G401 (cell line): ENCODE data around the gene SMTNL2. TPM values are rescaled to one million over a fixed set of nuclear protein-coding genes. Genes with fewer than 3 reads are reported as not detected.
"Not testable (repeated sequence)": the region's sequence is repeated elsewhere in the genome, so short reads cannot be mapped to it uniquely, and the experiment has no call there.

Experiments
- DNase-seq: peaks from one replicate; pipeline ENCODE4 v3.0.0-alpha.2; 2015; ENCODE audit warnings: low spot score
- in situ Hi-C: cut with HindIII; loops from 2 replicates; pipeline ENCODE4 v1.10.0; 2016; ENCODE audit warnings: low sequenced_read_pairs, mixed read lengths
- total RNA-seq: library from RNA; depleted of rRNA; stranded (reverse); fragments of >200 nt; shearing (Covaris generic); gene quantifications from 2 replicates; pipeline ENCODE4 v1.2.3, GENCODE V29; 2014; rRNA removed

The SMTNL2 gene
- total RNA-seq, 1 experiment from 2014 or later, result not detected

- in situ Hi-C loops, DNase-seq: not testable (repeated sequence)
Measured at GRCh38 chr17:4640569-4641188, 56.4 kb downstream of the SMTNL2 start.

GRCh38 chr17:4641297-4642195 is 57.2 kb downstream of the SMTNL2 start, which contains the start of gene ALOX15:
TSS of gene ALOX15 (minus strand) at chr17:4641678. CDS start at chr17:4641651, 27 bp downstream.
- in situ Hi-C loops, result no loop called here
- no peak for DNase-seq

DNA sequence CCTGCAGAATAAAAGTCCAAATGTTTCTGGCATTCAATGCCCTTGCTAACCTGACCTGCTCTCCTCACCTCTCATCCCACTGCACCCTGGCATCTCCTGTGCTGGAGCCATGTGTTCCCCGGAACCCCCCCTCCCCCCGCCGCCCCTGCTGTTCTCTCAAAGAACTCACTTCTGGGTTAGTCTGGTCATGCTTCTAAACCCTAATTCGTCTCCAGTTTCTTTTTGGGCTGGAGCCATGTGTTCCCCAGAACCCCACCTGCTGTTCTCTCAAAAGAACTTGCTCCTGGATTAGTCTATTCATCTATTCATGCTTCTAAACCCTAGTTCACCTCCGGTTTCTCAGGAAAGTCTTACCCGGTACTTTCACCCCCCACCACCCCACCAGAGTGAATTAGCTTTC is 58.0 kb downstream of the SMTNL2 start:
- in situ Hi-C loops, result no loop called here
- no peak for DNase-seq

- no peak for DNase-seq
- in situ Hi-C loops, result no loop called here
Measured at GRCh38 chr17:4643676-4644075, 59.3 kb downstream of the SMTNL2 start.

DNA sequence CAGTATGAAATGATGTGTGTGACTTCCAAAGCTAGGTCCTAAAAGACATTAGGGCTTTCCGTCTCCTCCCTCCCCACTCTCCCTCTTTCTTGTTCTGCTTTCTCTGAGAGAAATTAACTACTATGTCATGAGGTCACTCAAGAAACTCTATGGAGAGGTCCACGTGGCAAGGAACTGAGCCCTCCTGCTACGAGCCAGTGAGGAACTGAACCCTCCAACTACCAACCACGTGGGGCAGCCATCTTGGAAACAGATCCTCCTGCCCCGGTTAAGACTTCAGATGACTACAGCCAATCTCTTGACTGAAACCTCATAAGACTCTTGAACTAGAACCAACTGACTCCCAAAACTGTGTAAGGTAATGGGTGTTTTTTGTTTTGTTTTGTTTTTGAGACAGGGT is 61.3 kb downstream of the SMTNL2 start:
- no peak for DNase-seq
- in situ Hi-C loops, result no loop called here

DNA sequence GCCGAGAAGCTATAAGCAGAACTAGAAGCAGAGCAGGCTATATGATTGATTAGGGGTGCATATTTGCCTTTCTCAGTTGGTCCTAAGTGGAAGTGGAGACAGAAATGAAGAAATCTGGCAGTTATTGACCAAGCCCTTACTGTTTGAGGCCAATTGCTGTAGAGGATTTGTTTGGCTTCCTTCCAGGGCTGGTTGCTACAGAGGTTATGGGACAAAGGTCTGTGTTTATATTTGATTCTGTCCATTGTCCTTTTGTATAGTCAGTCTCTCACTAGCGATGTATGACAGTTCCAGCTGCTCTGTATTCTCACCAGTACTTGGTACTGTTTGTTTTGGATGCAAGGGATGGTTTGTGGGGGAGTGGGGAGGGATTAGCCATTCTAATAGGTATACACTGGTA is 64.4 kb downstream of the SMTNL2 start:
- DNase-seq, result no peak
- in situ Hi-C loops, result no loop called here

- in situ Hi-C loops, result no loop called here
Measured at GRCh38 chr17:4652997-4653396, 68.7 kb downstream of the SMTNL2 start.

GRCh38 chr17:4655933-4656332 is 71.6 kb downstream of the SMTNL2 start:
- not testable (repeated sequence) for DNase-seq

More at GRCh38 chr17:4652997-4653396, 68.7 kb downstream of the SMTNL2 start:
- no peak for DNase-seq

GRCh38 chr17:4657678-4658077 is 73.3 kb downstream of the SMTNL2 start:
- DNase-seq, result no peak
- in situ Hi-C loops, result no loop called here

More at GRCh38 chr17:4655933-4656332, 71.6 kb downstream of the SMTNL2 start:
- in situ Hi-C loops, result not testable (repeated sequence)

Other genes starting within 250 kb of the SMTNL2 start
- 43.3 and 70.9 TPM in 2 replicates for gene UBE2G1, start 217.9 kb upstream of the SMTNL2 start, total RNA-seq
- gene SPNS3, start 150.6 kb upstream of the SMTNL2 start, total RNA-seq, result 0.12 and 1.2 TPM in 2 replicates
- gene SPNS2, start 85.6 kb upstream of the SMTNL2 start, total RNA-seq, result 58.1 and 61.5 TPM in 2 replicates
- gene MYBBP1A, start 29.1 kb upstream of the SMTNL2 start, total RNA-seq, result 89.3 and 91.6 TPM in 2 replicates
- gene GGT6, start 24.0 kb upstream of the SMTNL2 start, total RNA-seq, result 5.3 TPM in 1 of 2 replicates, not detected in the other
- 0.41 TPM in 1 of 2 replicates, not detected in the other for gene ALOX15, start 57.1 kb downstream of the SMTNL2 start, total RNA-seq
- gene PELP1, start 119.6 kb downstream of the SMTNL2 start, total RNA-seq, result 40.1 and 53.6 TPM in 2 replicates
- 38.1 and 45.1 TPM in 2 replicates for gene ARRB2, start 126.1 kb downstream of the SMTNL2 start, total RNA-seq
- gene MED11, start 146.9 kb downstream of the SMTNL2 start, total RNA-seq, result 24.3 and 29.8 TPM in 2 replicates
- gene ZMYND15, start 155.3 kb downstream of the SMTNL2 start, total RNA-seq, result 0.68 TPM in 1 of 2 replicates, not detected in the other
- 0.86 TPM in 1 of 2 replicates, not detected in the other for gene CXCL16, start 155.4 kb downstream of the SMTNL2 start, total RNA-seq
- gene TM4SF5, start 187.4 kb downstream of the SMTNL2 start, total RNA-seq, result not detected in 2 replicates
- not detected in 2 replicates for gene VMO1, start 201.8 kb downstream of the SMTNL2 start, total RNA-seq
- not detected in 2 replicates for gene GLTPD2, start 204.4 kb downstream of the SMTNL2 start, total RNA-seq
- gene PSMB6, start 211.6 kb downstream of the SMTNL2 start, total RNA-seq, result 390 and 445 TPM in 2 replicates
- gene PLD2, start 222.6 kb downstream of the SMTNL2 start, total RNA-seq, result 20.9 and 28.4 TPM in 2 replicates
- gene MINK1, start 248.8 kb downstream of the SMTNL2 start, total RNA-seq, result 33.8 and 48.3 TPM in 2 replicates